ENCODE results near the gene RNF152.
"Not testable (repeated sequence)": the region's sequence is repeated elsewhere in the genome, so short reads cannot be mapped to it uniquely, and the experiment has no call there.

The RNF152 gene

DNA sequence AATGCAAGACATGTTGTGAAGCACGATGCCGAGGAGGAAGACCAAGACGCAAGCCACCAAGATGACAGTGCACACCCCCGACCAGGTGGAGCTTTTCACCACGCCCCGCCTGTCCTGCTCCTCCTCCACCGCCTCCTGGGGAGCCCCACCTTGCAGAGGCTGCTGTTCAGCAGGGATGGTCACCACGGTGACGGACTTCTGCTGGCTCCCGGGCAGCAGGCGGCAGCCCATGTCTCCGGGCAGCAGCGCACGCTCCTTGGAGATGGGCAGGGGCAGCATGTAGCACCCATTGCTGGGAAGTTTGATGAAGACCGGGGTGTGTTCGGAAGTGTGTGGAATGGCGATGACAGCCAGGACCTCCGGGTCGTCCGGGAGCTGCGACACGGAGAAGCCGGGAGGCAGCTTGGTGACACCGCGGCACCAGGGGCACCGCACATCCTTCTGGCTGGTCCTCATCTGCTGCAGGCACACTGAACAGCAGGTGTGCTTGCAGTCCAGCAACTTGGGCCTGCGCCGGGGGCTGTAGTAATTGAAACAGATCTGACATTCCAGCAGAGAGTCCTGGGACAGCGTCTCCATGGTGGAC lies 76.8 kb downstream of the RNF152 start:
- ChIA-PET POLR2A (no interaction called here), CTCF (no interaction called here)
- TF ChIP-seq, protein P1, sequence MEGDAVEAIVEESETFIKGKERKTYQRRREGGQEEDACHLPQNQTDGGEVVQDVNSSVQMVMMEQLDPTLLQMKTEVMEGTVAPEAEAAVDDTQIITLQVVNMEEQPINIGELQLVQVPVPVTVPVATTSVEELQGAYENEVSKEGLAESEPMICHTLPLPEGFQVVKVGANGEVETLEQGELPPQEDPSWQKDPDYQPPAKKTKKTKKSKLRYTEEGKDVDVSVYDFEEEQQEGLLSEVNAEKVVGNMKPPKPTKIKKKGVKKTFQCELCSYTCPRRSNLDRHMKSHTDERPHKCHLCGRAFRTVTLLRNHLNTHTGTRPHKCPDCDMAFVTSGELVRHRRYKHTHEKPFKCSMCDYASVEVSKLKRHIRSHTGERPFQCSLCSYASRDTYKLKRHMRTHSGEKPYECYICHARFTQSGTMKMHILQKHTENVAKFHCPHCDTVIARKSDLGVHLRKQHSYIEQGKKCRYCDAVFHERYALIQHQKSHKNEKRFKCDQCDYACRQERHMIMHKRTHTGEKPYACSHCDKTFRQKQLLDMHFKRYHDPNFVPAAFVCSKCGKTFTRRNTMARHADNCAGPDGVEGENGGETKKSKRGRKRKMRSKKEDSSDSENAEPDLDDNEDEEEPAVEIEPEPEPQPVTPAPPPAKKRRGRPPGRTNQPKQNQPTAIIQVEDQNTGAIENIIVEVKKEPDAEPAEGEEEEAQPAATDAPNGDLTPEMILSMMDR (IDR thresholded peaks at IDR 0.05; ENCODE audit: control extremely low read depth, extremely low read depth, low read depth, missing control alignments), result no peak

DNA sequence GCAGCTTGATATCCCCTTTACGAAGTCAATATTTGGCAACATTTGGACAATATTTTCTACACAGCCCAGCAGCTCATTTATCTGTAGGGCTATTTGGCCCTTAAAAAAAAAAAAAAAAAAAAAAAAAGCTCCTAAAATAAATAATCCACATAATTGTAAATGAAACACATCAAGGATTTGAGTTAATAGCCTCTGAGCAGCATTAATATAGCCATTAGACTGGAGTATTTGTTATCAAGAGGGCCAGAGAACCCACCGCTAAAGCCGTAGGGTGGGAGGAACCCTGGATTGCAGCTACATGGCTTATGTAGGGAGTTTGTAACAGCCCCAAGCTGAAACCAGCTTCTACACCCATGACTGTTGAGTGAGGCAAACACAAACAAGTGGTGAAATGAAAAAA lies 84.5 kb downstream of the RNF152 start:
- no peak for DNase-seq (ENCODE audit: extremely low spot score)
- CTCF ChIA-PET, result no interaction called here
- TF ChIP-seq, protein P1 (IDR thresholded peaks at IDR 0.05; ENCODE audit: control extremely low read depth, extremely low read depth, low read depth, missing control alignments), result no peak
- POLR2A ChIA-PET, result no interaction called here

More for the DNA sequence above, 76.8 kb downstream of the RNF152 start:
- no peak for DNase-seq (ENCODE audit: extremely low spot score)

DNA sequence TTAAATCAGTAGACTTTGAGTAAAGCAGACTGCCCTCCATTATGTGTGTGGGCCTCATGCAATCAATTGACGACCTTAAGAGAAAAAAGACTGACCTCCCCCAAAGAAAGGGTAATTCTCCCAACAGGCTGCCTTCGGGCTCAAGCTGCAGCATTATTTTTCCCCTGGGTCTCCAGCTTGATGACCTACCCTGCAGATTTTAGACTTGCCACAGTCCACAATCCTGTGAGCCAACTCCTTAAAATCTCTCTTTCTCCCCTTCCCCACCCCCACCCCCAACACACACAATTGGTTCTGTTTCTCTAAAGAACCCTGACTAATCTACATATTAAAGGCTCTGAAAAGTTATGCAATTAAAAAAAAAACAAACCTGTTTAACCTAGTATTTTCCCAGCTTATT lies 89.4 kb downstream of the RNF152 start:
- TF ChIP-seq, protein P1 (IDR thresholded peaks at IDR 0.05; ENCODE audit: control extremely low read depth, extremely low read depth, low read depth, missing control alignments), result no peak
- ChIA-PET POLR2A (no interaction called here), CTCF (interaction anchor here (1.2 kb wide), 1 partner anchor 28 kb away, joined by 3 read pairs; no protein-coding TSS in a partner anchor)
- DNase-seq (ENCODE audit: extremely low spot score), result no peak

DNA sequence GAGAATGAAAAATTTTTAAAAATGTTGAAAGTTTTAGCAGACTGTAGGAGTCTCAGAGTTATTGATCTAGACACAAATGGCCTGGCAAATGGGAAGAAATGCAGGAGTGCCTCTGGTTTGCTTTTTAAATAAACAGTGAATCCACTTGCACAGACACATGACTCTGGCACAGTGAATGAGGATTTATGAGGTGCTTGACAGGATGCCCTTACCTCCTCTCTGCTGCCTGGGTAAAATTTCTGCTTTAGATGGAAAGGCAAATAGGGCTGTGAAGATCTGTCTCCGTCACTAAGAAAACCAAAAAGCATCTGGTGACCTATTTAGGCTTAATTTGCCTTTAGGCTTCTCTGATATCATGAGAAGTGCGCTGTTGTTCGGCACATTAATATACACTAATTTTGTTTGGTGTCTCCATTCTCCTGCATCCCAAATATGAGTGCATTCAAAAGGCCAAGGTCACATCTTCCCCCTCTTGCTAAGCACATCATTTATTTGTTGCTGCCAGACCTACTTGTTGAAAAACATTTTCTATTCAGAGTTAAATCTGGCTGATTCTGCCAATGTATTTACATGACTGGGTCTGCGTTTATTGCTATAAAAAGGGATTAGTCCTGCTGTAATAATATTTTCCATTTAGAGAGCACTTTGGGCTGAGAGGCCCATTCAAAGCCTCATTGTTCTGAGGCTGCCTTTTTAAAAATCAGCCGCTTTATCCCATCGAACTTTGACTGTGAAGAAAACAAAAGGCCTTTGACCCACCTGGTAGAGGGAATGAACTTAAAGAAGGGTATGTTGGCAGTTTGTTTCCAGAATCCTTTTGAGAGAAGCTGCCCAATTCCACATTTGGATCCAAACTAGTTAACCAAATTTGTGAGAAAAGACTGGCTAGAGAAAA lies 94.9 kb downstream of the RNF152 start:
- no peak for DNase-seq (ENCODE audit: extremely low spot score)
- ChIA-PET POLR2A (no interaction called here), CTCF (no interaction called here)
- TF ChIP-seq, protein P1 (IDR thresholded peaks at IDR 0.05; ENCODE audit: control extremely low read depth, extremely low read depth, low read depth, missing control alignments), result no peak

DNA sequence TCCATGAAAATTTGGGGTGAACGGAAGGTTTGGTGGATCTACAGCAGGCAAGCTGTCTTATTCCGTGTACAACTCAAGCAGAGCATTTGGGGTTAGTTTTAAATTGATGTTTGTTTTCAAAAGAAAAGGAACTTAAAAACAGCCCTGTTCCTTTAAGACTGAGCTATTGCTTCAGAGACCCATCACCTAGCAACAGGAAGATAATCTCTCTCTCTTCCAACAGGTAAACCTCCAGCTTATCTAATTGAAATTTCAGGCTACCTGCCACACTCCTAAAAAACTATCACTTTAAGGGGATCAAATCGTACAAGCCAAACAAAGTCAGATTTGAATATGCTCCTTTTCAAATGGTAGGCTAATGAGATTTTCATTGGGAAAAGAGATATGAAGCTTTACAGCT lies 101.8 kb downstream of the RNF152 start:
- TF ChIP-seq, protein P1 (IDR thresholded peaks at IDR 0.05; ENCODE audit: control extremely low read depth, extremely low read depth, low read depth, missing control alignments), result no peak
- POLR2A ChIA-PET, result no interaction called here
- CTCF ChIA-PET, result no interaction called here
- DNase-seq (ENCODE audit: extremely low spot score), result no peak

DNA sequence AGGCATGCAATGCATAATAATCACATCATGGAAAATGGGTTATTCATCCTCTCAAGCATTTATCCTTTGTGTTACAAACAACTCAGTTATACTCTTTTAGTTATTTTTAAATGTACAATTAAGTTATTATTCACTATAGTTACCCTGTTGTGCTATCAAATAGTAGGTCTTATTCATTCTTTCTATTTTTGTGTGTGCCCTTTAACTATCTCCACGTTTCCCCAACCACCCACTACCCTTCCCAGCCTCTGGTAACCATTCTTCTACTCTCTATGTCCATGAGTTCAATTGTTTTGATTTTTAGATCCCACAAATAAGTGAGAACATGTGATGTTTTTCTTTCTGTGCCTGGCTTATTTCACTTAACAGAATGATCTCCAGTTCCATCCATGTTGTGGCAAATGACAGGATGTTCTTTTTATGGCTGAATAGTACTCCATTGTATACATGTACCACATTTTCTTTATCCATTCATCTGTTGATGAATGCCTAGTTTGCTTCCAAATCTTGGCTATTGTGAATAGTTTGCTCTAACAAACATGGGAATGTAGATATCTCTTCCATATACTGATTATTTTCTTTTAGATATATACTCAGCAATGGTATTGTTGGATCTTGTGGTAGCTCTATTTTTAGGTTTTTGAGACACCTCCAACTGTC lies 105.7 kb downstream of the RNF152 start:
- POLR2A ChIA-PET; CTCF ChIA-PET; DNase-seq (ENCODE audit: extremely low spot score): not testable (repeated sequence)

DNA sequence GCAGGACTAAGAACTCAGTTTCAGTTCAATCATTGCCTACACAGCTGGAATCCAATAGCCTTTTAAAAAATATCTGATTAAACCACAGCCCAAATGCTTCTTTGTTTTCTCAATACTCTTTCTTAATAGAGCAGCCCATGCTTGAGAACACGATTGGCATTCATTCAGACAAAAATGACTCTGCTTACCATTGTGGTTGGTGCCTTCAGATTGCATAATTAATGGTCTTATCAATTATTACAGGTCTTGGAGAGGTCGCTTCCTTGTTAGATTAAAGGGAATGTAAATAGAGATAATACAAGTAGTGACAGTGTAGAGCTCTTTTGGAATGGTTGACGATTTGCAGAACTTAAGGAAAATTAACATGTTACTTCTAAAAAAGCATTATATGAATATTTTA lies 107.2 kb downstream of the RNF152 start:
- no peak for DNase-seq (ENCODE audit: extremely low spot score)
- POLR2A ChIA-PET, result no interaction called here
- TF ChIP-seq, protein P1 (IDR thresholded peaks at IDR 0.05; ENCODE audit: control extremely low read depth, extremely low read depth, low read depth, missing control alignments), result no peak
- CTCF ChIA-PET, result interaction anchor here (1.5 kb wide), 1 partner anchor 9 kb away, joined by 3 read pairs; no protein-coding TSS in a partner anchor

Measured in GM10248 (cell line).